Measurements from ENCODE around the gene GPHN.

GRCh38 chr14:67228325-67228984 lies 720.5 kb downstream of the GPHN start:
- no peak for TF ChIP-seq CTCF (IDR thresholded peaks at IDR 0.05; ENCODE audit: low read depth, low read length)
- no peak for TF ChIP-seq POLR2A (IDR thresholded peaks at IDR 0.05; ENCODE audit: extremely low read depth, insufficient read length)
- no peak for TF ChIP-seq MAX (IDR thresholded peaks at IDR 0.05; ENCODE audit: low read depth, low read length)
- TF ChIP-seq MYC (IDR thresholded peaks at IDR 0.05; ENCODE audit: low read depth, low read length) = no peak
